ENCODE results near the gene SQSTM1.

SQSTM1 gene

DNA sequence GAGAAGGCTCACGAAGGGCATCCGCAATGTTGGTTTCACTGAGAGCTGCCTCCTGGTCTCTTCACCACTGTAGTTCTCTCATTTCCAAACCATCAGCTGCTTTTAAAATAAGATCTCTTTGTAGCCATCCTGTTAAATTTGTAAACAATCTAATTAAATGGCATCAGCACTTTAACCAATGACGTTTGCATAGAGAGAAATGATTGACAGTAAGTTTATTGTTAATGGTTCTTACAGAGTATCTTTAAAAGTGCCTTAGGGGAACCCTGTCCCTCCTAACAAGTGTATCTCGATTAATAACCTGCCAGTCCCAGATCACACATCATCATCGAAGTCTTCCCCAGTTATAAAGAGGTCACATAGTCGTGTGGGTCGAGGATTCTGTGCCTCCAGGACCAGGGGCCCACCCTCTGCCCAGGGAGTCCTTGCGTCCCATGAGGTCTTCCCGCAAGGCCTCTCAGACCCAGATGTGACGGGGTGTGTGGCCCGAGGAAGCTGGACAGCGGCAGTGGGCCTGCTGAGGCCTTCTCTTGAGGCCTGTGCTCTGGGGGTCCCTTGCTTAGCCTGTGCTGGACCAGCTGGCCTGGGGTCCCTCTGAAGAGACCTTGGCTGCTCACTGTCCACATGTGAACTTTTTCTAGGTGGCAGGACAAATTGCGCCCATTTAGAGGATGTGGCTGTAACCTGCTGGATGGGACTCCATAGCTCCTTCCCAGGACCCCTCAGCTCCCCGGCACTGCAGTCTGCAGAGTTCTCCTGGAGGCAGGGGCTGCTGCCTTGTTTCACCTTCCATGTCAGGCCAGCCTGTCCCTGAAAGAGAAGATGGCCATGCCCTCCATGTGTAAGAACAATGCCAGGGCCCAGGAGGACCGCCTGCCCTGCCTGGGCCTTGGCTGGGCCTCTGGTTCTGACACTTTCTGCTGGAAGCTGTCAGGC, 16.6 kb downstream of the SQSTM1 start:
- H3K79me2 ChIP-seq (ENCODE audit: insufficient read depth, low read depth) = no peaks in the 10 kb centered on the region
- H3K4me1 ChIP-seq (ENCODE audit: low read depth, poor library complexity, severe bottlenecking) = peaks cover 18% of the 10 kb centered on the region
- no peaks in the 10 kb centered on the region for H4K20me1 ChIP-seq (ENCODE audit: insufficient read depth)
- H3K27ac ChIP-seq = no peak overlapping the region
- H3K27me3 ChIP-seq (ENCODE audit: insufficient read depth, low read depth) = no peaks in the 10 kb centered on the region
- TF ChIP-seq, protein P1, sequence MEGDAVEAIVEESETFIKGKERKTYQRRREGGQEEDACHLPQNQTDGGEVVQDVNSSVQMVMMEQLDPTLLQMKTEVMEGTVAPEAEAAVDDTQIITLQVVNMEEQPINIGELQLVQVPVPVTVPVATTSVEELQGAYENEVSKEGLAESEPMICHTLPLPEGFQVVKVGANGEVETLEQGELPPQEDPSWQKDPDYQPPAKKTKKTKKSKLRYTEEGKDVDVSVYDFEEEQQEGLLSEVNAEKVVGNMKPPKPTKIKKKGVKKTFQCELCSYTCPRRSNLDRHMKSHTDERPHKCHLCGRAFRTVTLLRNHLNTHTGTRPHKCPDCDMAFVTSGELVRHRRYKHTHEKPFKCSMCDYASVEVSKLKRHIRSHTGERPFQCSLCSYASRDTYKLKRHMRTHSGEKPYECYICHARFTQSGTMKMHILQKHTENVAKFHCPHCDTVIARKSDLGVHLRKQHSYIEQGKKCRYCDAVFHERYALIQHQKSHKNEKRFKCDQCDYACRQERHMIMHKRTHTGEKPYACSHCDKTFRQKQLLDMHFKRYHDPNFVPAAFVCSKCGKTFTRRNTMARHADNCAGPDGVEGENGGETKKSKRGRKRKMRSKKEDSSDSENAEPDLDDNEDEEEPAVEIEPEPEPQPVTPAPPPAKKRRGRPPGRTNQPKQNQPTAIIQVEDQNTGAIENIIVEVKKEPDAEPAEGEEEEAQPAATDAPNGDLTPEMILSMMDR (conservative IDR thresholded peaks at IDR 0.05; ENCODE audit: low read depth, low read length) = no peak
- no peaks in the 10 kb centered on the region; the same call in 1 of the 2 replicates for H3K36me3 ChIP-seq (ENCODE audit: insufficient read depth)
- H3K4me3 ChIP-seq (IDR thresholded peaks at IDR 0.05; ENCODE audit: insufficient read depth, low read depth, low read length) = no peak overlapping the region
- H3K4me2 ChIP-seq = no peak overlapping the region
- no peak overlapping the region for H2AFZ ChIP-seq (ENCODE audit: low read depth)
- no peak overlapping the region for H3K9ac ChIP-seq

DNA sequence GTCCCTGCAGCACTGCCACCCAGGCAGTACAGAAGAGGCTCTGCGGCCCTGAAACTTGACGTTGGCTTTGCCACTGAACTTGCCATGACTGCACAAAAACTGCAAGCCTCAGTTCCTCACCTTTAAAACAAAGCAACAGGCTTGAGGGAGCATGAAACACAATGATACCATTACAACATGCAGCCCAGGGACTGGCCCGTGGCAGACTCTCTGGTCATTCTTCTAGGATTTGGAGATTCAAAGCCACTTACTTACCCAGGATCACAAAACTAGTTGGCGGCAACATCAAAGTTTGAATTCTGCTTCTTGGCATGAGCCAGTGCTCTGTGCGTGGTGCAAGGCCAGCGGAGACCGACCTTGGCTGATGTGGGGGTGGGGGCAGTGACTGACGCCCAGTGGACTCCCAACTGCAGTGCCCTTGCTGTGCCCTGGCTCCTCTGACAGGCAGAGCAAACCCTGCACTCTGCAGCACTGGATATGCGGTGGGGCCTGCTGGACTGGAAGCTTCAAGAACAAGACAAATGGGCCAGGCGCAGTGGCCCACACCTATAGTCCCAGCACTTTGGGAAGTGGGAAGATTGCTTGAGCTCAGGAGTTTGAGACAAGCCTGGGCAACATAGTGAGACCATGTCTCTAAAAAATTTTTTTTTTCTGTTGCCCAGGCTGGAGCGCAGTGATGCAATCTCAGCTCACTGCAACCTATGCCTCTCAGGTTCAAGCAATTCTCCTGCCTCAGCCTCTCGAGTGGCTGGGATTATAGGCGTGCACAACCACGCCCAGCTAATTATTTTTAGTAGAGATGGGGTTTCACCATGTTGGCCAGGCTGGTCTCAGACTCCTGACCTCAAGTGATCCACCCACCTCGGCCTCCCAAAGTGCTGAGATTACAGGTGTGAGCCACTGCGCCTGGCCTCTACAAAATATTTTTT, 18.9 kb downstream of the SQSTM1 start:
- H3K36me3 ChIP-seq (ENCODE audit: insufficient read depth) = no peaks in the 10 kb centered on the region

DNA sequence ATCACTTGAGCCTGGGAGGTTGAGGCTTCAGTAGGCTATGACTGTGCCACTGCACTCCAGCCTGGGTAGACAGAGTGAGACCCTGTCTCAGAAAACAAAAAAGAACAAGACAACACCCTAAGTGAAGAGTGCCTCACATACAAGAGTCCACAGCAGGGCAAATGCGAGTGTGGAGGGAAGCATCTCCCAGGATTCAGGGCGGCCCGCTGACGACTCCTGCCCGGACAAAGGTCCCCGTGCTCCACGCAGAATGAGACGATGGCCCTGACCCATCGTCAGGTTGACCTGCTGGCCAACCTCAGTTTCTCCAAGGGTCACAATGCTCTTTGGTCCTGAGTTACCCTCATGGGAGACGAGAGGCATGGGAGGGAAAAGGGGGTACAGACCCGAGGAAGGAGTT, 19.6 kb downstream of the SQSTM1 start:
- no peak overlapping the region for H2AFZ ChIP-seq (ENCODE audit: low read depth)
- H3K4me3 ChIP-seq (IDR thresholded peaks at IDR 0.05; ENCODE audit: insufficient read depth, low read depth, low read length) = no peak overlapping the region
- H3K36me3 ChIP-seq (ENCODE audit: insufficient read depth) = no peaks in the 10 kb centered on the region
- no peaks in the 10 kb centered on the region for H4K20me1 ChIP-seq (ENCODE audit: insufficient read depth)
- no peak overlapping the region for H3K4me2 ChIP-seq
- H3K79me2 ChIP-seq (ENCODE audit: insufficient read depth, low read depth) = no peaks in the 10 kb centered on the region
- TF ChIP-seq, protein P1 (conservative IDR thresholded peaks at IDR 0.05; ENCODE audit: low read depth, low read length) = no peak
- H3K27ac ChIP-seq = no peak overlapping the region
- H3K4me1 ChIP-seq (ENCODE audit: low read depth, poor library complexity, severe bottlenecking) = peaks cover 18% of the 10 kb centered on the region
- no peak overlapping the region for H3K9ac ChIP-seq
- H3K27me3 ChIP-seq (ENCODE audit: insufficient read depth, low read depth) = no peaks in the 10 kb centered on the region

More for the DNA sequence above, 18.9 kb downstream of the SQSTM1 start:
- Histone ChIP-seq H3K4me2 (no peak overlapping the region), H3K79me2 (ENCODE audit: insufficient read depth, low read depth) (no peaks in the 10 kb centered on the region), H3K27ac (peak overlapping the region; percentile 15; the same call in 1 of the 2 replicates), H3K9ac (no peak overlapping the region), H3K27me3 (ENCODE audit: insufficient read depth, low read depth) (no peaks in the 10 kb centered on the region), H3K4me1 (ENCODE audit: low read depth, poor library complexity, severe bottlenecking) (peaks cover 18% of the 10 kb centered on the region), H3K4me3 (IDR thresholded peaks at IDR 0.05; ENCODE audit: insufficient read depth, low read depth, low read length) (no peak overlapping the region), H4K20me1 (ENCODE audit: insufficient read depth) (no peaks in the 10 kb centered on the region), H2AFZ (ENCODE audit: low read depth) (no peak overlapping the region)
- TF ChIP-seq, protein P1 (conservative IDR thresholded peaks at IDR 0.05; ENCODE audit: low read depth, low read length) = no peak

DNA sequence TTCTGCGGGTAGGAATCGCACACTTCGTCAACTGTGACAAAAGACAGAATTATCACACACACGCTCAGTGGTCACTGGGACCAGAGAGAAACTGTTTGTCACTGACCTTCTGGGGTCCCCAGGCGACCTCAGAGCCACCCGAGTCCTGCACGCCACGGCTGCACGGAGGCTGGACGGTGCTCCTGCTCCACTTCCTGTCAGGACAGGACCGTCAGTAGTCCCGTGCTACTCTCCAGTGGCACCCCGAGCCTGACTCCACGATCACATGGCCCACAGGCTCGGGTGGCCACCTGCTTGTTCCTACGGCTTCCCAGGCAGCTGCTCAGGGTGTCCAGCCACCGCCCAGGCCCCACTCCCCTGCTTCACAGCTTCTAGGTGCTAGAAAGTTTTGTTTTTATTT, 20.1 kb downstream of the SQSTM1 start:
- H3K79me2 ChIP-seq (ENCODE audit: insufficient read depth, low read depth) = no peaks in the 10 kb centered on the region
- H3K9ac ChIP-seq = no peak overlapping the region
- no peak overlapping the region for H3K27ac ChIP-seq
- no peaks in the 10 kb centered on the region for H4K20me1 ChIP-seq (ENCODE audit: insufficient read depth)
- no peak overlapping the region for H3K4me3 ChIP-seq (IDR thresholded peaks at IDR 0.05; ENCODE audit: insufficient read depth, low read depth, low read length)
- H3K4me1 ChIP-seq (ENCODE audit: low read depth, poor library complexity, severe bottlenecking) = peaks cover 18% of the 10 kb centered on the region
- no peaks in the 10 kb centered on the region for H3K27me3 ChIP-seq (ENCODE audit: insufficient read depth, low read depth)
- no peaks in the 10 kb centered on the region for H3K36me3 ChIP-seq (ENCODE audit: insufficient read depth)
- TF ChIP-seq, protein P1 (conservative IDR thresholded peaks at IDR 0.05; ENCODE audit: low read depth, low read length) = no peak
- H3K4me2 ChIP-seq = no peak overlapping the region
- H2AFZ ChIP-seq (ENCODE audit: low read depth) = no peak overlapping the region

Measured in KMS-11 (cell line).